ENCODE results near the gene HDAC4. TPM values are rescaled to one million over a fixed set of nuclear protein-coding genes. Genes with fewer than 3 reads are reported as not detected.
A peak's percentile ranks its signal among the peaks of the same experiment; 100 is the strongest.

Gene HDAC4
- total RNA-seq, 1 experiment from 2014 or later: 21.8 TPM

- Mint-ChIP-seq H3K27ac (ENCODE audit: low read depth, unreplicated experiment) (no peak overlapping the region), H3K36me3 (ENCODE audit: insufficient read depth, unreplicated experiment) (peaks cover 6% of the 10 kb centered on the region), H3K4me1 (ENCODE audit: insufficient read depth, unreplicated experiment) (no peaks in the 10 kb centered on the region), H3K27me3 (ENCODE audit: insufficient read depth, unreplicated experiment) (no peaks in the 10 kb centered on the region), H3K9me3 (ENCODE audit: unreplicated experiment) (no peaks in the 10 kb centered on the region), H3K4me3 (ENCODE audit: unreplicated experiment) (no peak overlapping the region)
- TF ChIP-seq, protein P1, sequence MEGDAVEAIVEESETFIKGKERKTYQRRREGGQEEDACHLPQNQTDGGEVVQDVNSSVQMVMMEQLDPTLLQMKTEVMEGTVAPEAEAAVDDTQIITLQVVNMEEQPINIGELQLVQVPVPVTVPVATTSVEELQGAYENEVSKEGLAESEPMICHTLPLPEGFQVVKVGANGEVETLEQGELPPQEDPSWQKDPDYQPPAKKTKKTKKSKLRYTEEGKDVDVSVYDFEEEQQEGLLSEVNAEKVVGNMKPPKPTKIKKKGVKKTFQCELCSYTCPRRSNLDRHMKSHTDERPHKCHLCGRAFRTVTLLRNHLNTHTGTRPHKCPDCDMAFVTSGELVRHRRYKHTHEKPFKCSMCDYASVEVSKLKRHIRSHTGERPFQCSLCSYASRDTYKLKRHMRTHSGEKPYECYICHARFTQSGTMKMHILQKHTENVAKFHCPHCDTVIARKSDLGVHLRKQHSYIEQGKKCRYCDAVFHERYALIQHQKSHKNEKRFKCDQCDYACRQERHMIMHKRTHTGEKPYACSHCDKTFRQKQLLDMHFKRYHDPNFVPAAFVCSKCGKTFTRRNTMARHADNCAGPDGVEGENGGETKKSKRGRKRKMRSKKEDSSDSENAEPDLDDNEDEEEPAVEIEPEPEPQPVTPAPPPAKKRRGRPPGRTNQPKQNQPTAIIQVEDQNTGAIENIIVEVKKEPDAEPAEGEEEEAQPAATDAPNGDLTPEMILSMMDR (IDR thresholded peaks at IDR 0.05; ENCODE audit: unreplicated experiment): no peak
- POLR2A ChIA-PET: no interaction called here
- intact Hi-C loops (cut with micrococcal nuclease): no loop called here
- DNase-seq (ENCODE audit: unreplicated experiment): no peak
- CTCF ChIA-PET: interaction anchor here (0.6 kb wide), 1 partner anchor 274 kb away, joined by 3 read pairs; no protein-coding TSS in a partner anchor
- BruUV-seq (replicated peaks): no TSS peak
Measured at GRCh38 chr2:239387811-239388210, 13.0 kb downstream of the HDAC4 start.

- Mint-ChIP-seq H3K36me3 (ENCODE audit: insufficient read depth, unreplicated experiment) (peaks cover 6% of the 10 kb centered on the region), H3K27ac (ENCODE audit: low read depth, unreplicated experiment) (no peak overlapping the region), H3K4me3 (ENCODE audit: unreplicated experiment) (no peak overlapping the region), H3K9me3 (ENCODE audit: unreplicated experiment) (no peaks in the 10 kb centered on the region), H3K4me1 (ENCODE audit: insufficient read depth, unreplicated experiment) (no peaks in the 10 kb centered on the region), H3K27me3 (ENCODE audit: insufficient read depth, unreplicated experiment) (no peaks in the 10 kb centered on the region)
- DNase-seq (ENCODE audit: unreplicated experiment): no peak
- ChIA-PET POLR2A (no interaction called here), CTCF (interaction anchor here (0.6 kb wide), 1 partner anchor 275 kb away, joined by 3 read pairs; no protein-coding TSS in a partner anchor)
- TF ChIP-seq, protein P1 (IDR thresholded peaks at IDR 0.05; ENCODE audit: unreplicated experiment): no peak
- intact Hi-C loops (cut with micrococcal nuclease): no loop called here
- no TSS peak for BruUV-seq (replicated peaks)
Measured at GRCh38 chr2:239386872-239387445, 13.9 kb downstream of the HDAC4 start.

GRCh38 chr2:239386001-239386670 lies 14.7 kb downstream of the HDAC4 start:
- TF ChIP-seq, protein P1 (IDR thresholded peaks at IDR 0.05; ENCODE audit: unreplicated experiment): no peak
- no peaks in the 10 kb centered on the region for H3K27me3 Mint-ChIP-seq (ENCODE audit: insufficient read depth, unreplicated experiment)
- H3K4me1 Mint-ChIP-seq (ENCODE audit: insufficient read depth, unreplicated experiment): no peaks in the 10 kb centered on the region
- peaks cover 6% of the 10 kb centered on the region for H3K36me3 Mint-ChIP-seq (ENCODE audit: insufficient read depth, unreplicated experiment)
- no peak overlapping the region for H3K4me3 Mint-ChIP-seq (ENCODE audit: unreplicated experiment)
- no peaks in the 10 kb centered on the region for H3K9me3 Mint-ChIP-seq (ENCODE audit: unreplicated experiment)
- peak overlapping the region; percentile 40 for H3K27ac Mint-ChIP-seq (ENCODE audit: low read depth, unreplicated experiment)
- ChIA-PET POLR2A (no interaction called here), CTCF (no interaction called here)
- intact Hi-C loops (cut with micrococcal nuclease): no loop called here
- no peak for DNase-seq (ENCODE audit: unreplicated experiment)
- no TSS peak for BruUV-seq (replicated peaks)

DNA sequence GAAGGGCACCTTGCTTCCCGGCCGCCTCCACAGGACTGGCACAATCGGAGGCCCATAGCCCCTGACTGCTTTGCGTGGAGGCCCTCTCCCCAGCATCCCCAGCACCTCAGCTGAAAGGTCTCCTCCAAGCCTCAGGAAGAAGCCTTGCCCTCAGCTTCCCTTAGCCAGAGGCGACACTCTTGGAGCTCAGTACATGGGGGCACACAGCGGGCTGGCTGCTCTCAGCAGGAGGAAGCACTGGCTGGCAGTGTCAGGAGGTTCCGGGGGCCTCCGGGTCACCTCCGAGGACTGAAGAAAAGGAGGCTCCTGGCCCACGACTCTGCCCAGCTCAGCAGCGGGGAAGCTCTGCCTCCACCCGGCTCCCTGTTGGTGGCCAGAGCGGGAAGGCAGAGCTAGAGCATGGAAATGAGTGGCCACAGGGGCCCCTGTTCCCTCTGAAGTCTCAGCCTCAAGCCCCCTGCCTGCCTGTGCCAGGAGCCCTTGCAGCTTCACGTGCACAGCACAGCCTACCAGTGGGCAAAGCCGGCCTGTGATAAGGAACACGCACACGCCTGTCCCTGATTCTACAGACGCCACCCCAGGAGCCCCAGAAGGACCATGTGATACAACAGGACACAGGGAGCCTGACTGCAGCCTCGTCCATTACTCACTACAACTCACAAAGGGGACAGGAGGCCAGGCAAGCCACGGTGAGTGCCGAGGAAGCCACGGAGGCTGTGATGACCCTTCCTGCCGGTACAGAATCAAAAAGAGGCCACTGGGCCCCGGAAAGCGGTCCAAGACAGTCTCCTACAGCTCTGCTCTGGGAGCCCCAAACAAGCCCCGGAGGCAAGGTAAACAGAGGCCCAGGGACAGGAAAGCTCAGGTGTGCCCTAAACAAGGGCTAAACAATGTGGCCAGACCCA lies 15.5 kb downstream of the HDAC4 start:
- TF ChIP-seq, protein P1 (IDR thresholded peaks at IDR 0.05; ENCODE audit: unreplicated experiment): no peak

More for the DNA sequence above, 15.5 kb downstream of the HDAC4 start:
- peaks cover 6% of the 10 kb centered on the region for H3K36me3 Mint-ChIP-seq (ENCODE audit: insufficient read depth, unreplicated experiment)
- intact Hi-C loops (cut with micrococcal nuclease): no loop called here
- no peaks in the 10 kb centered on the region for H3K27me3 Mint-ChIP-seq (ENCODE audit: insufficient read depth, unreplicated experiment)
- ChIA-PET CTCF (no interaction called here), POLR2A (no interaction called here)
- no TSS peak for BruUV-seq (replicated peaks)
- no peak overlapping the region for H3K4me3 Mint-ChIP-seq (ENCODE audit: unreplicated experiment)
- no peaks in the 10 kb centered on the region for H3K9me3 Mint-ChIP-seq (ENCODE audit: unreplicated experiment)
- peak overlapping the region; percentile 40 for H3K27ac Mint-ChIP-seq (ENCODE audit: low read depth, unreplicated experiment)
- no peaks in the 10 kb centered on the region for H3K4me1 Mint-ChIP-seq (ENCODE audit: insufficient read depth, unreplicated experiment)
- DNase-seq (ENCODE audit: unreplicated experiment): no peak
